HG02571 (cell line): ENCODE results near the gene SBF1.
"Not testable (repeated sequence)": the region's sequence is repeated elsewhere in the genome, so short reads cannot be mapped to it uniquely, and the experiment has no call there.

Experiments
- ATAC-seq: cut with Tn5 transposase; IDR thresholded peaks from one replicate; pipeline ENCODE4 v1.9.1; 2021; ENCODE audit warnings: mild to moderate bottlenecking, moderate library complexity; ENCODE audit not compliant: unreplicated experiment

Gene SBF1

DNA sequence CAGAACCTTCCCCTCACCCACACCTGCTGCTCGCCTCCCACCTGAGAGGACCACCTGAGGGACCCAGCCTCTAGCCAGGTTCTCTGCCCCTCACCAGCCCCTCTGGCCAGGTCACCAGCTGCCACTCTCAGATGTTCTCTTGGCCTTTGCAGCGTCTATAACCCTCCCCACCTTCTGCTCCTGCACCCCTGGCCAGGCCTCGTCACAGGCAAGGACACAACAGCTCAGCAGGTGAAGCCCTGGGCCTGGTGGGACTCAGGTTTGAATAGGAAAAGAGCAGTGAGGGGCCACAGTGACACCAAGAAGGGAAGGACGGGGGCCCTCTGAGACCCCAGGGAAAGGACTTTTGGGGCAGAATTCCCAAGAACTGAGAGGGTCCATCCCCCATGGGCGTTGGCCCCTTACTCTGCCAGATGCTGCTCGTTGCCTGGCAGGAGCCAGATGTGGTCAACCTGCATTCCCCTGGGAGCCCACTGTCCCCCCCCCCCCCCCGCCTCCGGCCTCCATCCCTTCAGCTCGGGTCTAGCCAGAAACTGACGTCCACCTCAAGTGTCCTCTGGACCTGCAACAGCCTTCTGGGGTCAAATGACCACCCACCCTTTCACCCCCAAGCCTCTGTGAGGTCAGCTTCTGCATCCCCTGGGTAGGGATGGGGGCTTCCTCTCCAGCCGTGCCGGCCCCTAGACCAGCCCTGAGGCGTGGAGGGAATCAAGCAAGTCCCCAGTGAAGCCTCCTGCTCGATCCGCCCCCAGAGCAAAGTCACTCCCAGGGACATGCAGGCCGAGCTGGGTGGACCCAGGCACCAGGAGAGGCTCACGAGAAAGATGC lies 28.7 kb downstream of the SBF1 start:
- no peak for ATAC-seq

DNA sequence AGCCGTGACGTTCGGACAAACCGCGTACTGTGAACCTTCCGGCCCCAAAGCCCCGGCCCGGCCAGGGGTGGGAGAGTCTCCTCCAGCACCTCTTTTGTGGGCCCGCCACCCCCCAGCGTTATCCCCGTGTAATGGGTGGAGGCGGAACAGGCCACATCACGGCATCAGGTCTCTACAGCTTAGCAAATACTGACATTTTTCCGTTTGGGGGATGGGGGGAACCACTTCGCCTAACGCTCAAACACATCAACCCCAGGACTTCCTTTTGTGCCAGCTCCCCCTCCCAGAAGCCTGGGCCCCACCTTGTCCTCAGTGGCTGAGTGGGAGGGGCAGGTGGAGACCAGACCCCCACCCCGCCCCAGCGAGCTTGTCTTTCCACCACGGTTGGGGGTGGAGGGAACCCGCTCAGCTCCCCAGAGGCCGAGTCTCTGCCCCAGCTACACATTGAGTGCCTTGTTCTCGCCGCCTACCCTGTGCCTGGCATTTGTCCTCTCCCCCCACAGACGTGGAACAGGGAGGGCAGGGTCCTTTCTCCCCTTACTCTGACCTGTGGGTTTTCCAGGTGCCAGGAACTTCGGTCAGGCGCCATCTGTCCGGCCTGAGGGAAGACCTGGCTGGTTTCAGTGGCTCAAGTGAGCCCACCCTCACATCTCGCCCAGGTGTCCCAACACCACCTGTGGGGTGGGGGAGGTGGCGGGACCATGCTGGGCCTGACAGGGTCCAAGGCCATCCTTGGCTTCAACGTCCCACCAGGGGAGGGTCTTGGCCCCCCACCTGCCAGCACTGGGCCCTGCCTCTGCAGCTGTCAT lies 29.6 kb downstream of the SBF1 start:
- no peak for ATAC-seq

DNA sequence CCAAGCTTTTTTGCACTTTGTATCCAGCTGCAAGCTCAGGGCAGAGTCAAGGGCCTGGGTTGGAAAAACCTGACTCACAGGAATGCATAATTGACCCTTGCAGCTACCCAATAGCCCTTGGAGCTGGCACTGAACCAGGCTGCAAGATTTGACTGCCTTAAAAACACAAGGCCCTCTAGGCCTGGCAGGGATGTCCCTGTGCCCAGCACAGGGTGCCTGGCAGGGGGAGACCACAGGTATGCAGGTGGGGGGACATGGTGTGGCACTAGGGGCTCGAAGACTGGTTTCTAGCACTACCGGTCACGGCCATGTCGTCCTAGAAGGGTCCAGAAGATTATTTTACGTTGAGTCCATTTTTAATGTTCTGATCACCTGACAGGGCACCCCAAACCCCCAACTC lies 30.2 kb downstream of the SBF1 start:
- ATAC-seq = no peak

DNA sequence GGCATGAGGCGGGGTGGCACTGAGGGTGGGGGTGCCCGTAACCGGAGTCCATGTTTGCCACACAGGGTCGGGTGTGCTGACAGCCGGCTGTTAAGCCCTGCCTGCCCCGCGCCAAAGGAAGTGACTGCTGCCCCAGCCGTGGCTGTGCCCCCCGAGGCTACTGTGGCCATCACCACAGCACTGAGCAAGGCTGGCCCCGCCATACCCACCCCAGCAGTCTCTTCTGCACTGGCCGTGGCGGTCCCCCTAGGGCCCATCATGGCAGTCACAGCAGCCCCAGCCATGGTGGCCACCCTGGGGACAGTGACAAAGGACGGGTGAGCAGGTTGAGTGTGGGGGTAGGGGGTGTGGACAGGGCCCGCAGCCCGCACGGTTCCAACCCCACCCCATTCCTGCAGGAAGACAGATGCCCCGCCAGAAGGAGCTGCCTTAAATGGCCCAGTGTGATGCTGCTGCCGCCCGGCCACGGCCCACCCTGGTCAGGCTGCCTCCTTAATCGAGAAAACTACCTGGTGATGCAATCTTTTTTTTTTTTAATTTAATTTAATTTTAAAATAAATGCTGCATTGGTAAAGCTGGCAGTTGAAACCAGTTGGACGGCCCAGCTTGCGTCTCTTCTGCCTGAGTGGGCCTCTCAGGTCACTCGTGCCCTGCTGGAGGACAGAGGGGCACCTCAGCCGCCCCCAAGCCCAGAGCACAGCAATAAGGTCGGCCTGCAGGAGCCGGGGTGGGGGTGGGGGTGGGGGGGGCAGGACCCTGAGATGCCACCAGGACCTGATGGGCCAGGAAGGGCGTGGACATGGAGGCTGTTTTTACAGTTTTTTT lies 30.8 kb downstream of the SBF1 start:
- no peak for ATAC-seq

DNA sequence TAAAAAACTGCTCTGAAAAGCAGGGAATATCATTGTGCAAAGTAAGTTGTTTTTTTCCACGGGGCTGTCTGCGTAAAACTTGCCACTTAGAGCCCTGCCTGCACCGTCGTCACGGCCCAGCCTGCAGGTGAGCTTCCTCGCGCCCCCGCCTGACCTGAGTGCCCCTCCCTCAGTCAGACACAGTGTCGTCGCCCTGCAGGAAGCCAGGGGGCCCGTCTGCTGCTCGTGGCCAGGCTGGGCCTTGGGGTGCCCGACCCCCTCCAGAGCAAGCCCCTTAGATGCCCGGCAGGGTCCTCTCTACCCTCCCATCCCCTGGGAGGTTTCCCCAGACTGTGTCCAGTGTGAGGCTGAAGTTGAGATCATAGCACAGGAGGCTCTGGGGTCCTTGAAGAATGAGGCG lies 31.6 kb downstream of the SBF1 start:
- no peak for ATAC-seq

DNA sequence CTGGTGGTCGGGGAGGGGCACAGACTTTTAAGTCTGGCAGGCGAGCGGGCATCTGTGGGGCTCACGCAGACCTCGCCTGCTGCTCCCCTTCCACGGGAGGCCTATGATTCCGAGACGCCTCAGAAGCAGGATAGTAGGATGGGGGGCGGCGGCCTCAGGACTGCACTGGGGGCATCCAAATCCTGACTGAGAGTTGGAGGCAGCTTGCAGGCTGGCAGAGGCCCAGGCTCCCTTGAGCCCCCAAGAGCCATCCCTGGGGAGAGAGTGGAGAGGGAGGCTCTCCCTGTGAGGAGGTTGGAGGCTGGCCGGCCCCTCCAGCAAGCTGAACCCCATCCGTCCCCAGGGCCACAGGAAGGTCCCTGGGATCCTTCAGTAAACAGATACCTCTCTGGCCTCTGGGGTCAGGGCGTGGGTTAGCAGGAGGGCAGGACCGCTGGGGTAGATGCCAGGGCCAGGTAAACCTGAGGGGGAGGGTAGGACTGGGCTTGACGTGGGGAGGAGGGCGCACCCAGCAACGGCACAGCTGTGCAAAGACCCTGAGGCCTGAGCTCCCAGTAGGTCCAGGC lies 33.3 kb downstream of the SBF1 start:
- ATAC-seq = no peak

DNA sequence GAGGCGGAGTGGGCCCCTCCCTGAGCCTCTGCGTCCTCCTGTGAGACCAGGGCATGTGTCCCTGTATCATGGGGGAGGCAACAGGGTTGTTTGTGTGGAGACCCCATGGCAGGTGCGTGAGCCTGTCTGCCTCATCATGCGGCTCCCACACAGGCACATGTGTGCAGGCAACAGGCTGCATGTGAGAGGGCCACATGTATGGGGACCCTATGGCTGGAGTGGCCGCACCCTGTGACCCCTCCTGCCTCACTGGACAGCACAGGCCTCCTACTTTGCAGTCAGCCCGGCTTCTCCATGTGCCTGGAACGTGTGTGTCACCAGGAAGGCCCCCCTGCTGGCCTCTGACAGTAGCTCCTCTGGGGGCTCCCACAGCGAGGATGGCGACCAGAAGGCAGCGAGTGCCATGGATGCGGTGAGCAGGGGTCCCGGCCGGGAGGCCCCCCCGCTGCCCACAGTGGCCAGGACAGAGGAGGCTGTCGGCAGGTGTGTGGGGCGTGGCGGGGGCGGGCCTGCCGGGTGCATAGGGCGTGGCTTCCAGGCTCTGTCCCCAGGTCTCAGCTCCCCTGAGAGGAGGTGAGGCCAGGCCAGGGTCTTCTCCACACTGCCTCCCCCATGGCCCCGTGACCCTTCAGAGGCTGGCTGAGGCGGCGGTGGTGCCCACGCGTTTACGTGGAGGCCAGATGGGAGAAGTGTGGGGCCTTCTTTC lies 34.1 kb downstream of the SBF1 start:
- no peak for ATAC-seq

DNA sequence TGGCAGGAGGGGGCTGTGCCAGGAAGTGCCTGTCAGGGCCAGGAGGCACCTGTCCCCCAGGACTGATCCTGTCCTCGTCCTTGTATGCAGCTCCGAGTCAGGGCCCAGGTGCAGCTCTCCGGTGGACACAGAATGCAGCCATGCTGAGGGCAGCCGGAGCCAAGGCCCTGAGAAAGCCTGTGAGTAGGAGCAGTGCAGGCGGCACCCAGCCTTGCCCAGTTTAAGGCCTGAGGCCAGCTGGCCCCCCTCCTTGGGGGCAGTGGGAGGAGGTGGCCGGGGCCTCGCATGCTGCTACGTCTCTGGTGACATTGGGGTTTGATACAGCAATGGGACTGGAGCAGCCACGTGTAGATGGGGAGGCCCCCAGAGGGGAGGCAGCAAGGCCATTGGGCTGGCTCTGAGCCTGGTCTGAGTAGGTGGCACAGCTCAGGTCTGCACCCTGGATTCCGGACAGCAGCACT lies 34.9 kb downstream of the SBF1 start:
- ATAC-seq = no peak

DNA sequence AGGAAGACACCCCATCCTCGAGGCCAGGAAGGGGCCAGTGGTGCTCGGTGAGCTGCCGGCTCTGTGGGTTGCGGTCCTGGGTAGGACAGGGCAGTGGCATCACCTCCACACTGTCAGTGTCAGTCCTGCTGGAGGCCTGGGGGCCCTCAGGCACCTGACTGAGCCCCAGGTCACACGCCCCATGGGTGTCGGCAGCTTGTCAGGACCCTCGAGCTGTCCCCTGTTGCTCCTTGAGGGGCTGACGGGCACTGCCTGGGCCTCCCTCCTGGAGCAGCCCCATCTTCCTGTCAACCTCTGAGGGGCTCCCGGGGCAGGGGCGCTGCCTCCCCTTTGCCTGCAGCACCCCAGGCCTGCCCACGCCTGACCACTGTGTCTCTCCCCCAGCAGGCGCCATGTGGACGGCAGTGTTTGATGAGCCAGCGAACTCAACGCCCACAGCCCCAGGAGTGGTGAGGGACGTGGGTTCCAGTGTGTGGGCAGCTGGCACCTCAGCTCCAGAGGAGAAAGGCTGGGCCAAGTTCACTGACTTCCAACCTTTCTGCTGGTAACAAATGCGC lies 35.4 kb downstream of the SBF1 start:
- no peak for ATAC-seq

DNA sequence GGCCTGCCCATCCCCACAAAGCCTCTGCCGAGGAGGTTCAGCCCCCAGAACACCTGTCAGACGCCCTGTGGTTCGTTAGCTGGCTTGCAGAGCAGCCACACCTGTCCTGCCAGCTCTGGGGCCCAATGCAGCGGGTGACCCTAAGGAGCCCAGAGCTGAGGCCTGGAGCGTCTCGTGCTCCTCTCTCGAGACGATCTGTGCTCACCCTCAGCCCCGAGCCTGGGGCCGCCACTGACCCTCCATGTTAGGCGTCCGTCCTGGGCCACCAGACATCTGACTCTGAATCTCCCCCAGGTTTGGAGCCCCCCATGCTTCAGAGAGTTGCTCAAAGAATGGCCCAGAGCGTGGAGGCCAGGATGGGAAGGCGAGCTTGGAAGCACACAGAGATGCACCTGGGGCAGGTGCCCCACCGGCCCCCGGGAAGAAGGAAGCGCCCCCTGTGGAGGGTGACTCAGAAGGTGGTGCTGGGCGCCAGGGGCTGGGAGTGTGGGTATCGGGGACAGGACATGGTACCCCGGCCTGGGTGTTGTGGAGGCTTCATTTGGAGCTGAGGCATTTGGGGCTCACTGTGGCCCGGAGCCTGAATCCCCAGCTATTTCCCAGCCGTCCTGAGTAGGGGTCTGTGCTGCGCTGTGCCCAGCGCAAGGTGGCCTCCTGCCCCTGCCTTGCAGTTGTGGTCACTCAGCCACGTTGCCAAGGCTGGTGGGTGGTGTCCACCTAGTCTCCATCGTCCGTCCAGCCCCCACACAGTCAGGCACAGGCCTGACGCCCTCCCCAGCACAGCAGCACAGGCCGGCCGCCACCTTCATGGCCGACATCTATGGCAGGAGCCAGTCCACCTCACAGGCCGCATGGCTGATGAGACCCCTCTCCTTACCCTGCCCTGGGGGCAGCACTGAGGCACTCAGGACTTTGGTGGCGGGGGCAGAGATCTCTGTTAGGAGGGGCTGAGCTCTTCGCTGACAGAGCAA lies 36.2 kb downstream of the SBF1 start:
- ATAC-seq = no peak

DNA sequence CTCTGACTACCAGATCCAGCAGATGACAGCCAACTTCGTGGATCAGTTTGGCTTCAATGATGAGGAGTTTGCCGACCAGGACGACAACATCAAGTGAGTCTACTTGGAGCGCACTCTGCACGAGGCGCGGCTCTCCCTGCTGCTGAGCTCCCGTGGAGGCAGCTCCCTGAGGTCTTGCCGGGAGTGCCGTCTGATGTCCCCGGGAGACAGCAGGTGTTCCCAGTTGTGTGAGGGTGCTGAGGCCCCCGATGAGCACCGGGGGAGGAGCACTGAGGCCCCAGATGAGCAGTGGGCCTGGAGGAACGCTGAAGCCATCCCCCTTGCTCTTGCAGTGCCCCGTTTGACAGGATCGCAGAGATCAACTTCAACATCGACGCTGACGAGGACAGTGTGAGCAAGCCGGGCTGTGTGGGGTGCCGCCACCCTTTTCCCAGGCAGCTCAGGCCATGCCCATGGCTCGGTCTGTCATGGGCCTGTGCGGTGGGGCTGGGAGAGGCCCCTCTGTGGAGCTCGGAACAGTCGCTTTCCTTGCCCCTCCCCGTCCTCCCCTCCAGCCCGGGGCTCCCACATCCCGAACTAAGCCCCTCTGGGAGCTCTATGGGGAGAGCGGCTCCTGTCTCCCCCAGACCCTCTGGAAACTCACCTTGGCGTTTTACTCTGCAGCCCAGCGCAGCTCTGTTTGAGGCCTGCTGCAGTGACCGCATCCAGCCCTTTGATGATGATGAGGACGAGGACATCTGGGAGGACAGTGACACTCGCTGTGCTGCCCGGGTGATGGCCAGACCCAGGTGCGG lies 37.1 kb downstream of the SBF1 start:
- ATAC-seq = no peak

DNA sequence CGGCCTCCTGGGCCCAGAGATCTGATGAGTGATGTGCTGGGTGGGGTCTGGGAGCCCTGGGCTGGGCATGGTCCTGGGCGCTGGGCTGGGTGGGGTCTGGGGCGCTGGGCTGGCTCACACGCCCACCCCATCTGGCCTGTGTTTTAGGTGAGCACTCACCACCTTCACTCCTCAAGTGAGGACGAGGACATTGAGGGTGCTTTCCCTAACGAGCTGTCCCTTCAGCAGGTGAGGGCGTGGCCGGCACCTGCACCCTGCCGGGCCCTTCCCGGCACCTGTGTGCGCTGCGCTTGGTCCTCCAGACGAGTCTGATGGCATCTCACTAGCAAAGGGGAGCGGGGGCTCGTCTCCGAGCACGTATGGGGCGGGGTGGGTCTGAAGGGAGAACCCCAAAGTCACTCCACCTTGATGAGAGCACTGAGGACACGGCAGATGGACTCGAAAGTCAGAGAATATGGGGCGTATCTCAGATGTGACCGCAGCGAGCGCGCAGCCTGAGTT lies 37.9 kb downstream of the SBF1 start:
- ATAC-seq = no peak

DNA sequence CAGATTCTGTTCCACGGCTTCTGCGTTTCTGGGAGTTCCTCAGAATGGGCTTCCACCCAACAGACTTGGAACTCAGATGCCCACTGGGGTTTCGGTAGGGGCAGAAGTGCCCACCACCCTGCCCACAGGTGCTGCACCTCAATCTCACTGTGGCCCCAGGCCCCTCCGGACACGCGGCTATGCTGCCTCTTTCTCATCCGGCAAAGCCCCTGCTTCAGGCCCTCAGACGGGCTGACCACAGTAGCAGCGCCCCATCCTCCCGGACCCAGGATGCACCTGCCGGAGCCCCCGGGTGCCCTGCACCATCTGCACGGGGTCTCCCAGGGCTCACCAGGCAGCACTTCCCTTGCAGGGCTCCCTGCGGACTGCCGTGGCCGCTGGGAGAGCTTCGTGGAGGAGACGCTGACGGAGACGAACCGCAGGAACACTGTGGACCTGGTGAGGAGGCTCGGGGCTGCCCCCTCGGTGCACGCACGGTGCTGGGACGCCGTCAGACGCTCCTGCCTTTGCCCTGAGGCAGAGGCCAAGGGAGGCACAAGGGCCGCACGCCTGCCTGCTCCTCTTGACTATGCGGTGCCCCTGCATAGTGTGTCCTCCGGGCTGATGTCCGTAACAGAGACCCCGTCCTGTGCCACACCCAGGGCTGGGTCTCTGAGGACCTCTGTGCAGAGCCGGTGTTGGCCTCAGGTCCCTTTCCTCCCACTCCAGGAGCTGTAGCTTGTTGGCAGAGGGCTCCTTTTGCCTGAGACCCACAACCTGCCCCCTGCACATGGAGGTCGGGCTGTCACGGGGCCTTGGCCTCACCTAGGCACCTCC lies 38.6 kb downstream of the SBF1 start:
- no peak for ATAC-seq

DNA sequence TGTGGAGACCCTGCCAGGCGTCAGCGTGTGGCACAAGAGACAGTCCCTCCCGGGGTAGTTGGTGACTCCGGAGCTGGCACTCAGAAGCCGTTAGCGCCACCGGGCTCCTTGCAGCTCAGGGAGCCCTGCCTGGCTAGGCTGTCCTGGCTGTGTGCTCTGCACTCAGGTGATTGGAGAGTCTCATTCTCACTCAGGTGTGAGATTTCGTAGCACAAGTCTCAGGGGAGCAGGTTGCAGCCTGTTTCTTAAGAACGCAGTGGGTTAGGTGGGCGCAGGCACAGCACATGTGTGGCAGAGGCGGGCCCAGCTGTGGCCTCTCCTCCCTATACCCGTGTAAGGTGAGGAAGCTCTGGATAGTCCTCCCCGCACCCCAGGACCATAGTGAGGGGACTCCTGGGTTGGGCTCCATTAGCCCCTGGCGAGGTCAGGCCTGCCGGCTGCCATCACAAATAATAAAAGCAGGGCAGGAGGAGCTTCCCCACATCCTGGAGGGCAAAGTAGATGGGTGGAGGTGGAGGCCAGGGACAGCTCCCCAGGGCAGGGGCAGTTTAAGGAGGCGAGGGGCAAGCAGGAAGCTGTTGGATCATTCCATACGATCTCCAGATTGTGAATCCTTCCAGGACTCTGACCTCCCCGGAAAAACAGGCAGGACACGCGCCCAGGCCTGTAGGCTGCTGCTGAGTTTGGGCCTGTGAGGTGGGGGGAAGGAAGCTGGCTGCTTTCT lies 39.4 kb downstream of the SBF1 start:
- ATAC-seq = no peak

DNA sequence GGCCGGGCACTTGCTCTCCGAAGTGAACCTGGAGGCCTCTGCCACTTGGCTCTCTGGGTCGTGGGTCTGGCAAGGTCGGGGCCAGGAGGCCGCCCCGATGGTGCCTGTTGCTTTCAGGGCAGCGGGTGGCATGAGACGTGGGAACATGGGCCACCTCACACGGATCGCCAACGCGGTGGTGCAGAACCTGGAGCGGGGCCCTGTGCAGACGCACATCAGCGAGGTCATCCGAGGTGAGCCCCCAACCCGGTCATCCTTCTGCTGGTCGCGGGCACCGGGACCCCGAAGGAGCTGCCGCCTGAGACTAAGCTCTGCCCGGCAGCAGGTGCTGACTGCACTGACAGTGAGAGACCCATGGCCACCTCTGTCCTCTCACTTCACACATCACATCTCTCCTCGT lies 40.0 kb downstream of the SBF1 start:
- ATAC-seq = no peak

DNA sequence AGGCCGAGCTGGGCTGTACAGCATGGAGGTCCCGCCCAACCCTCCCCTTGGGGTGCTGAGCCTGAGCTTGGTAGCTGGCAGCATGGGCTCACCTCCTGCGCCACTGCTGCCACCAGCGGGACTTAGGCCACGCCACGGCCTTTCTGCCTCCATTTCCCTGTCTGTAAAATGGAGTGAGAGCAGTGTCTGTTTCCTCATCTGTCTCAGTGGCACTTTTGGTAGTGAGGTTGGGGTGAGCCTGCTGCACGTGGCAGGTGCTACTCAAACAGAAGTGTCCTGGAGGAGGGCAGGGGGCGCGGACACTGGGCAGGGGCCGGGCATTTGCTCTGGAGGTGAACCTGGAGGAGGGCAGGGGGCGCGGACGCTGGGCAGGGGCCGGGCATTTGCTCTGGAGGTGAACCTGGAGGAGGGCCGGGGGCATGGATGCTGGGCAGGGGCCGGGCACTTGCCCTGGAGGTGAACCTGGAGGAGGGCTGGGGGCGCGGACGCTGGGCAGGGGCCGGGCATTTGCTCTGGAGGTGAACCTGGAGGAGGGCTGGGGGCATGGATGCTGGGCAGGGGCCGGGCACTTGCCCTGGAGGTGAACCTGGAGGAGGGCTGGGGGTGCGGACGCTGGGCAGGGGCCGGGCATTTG lies 41.8 kb downstream of the SBF1 start:
- ATAC-seq = not testable (repeated sequence)
